HG03521 (cell line): ENCODE results near the gene HRH1.
"Not testable (repeated sequence)": the region's sequence is repeated elsewhere in the genome, so short reads cannot be mapped to it uniquely, and the experiment has no call there.

Experiments
- ATAC-seq: cut with Tn5 transposase; IDR thresholded peaks from one replicate; pipeline ENCODE4 v1.9.1; 2021; ENCODE audit warnings: mild to moderate bottlenecking, moderate library complexity; ENCODE audit not compliant: unreplicated experiment

HRH1 gene

DNA sequence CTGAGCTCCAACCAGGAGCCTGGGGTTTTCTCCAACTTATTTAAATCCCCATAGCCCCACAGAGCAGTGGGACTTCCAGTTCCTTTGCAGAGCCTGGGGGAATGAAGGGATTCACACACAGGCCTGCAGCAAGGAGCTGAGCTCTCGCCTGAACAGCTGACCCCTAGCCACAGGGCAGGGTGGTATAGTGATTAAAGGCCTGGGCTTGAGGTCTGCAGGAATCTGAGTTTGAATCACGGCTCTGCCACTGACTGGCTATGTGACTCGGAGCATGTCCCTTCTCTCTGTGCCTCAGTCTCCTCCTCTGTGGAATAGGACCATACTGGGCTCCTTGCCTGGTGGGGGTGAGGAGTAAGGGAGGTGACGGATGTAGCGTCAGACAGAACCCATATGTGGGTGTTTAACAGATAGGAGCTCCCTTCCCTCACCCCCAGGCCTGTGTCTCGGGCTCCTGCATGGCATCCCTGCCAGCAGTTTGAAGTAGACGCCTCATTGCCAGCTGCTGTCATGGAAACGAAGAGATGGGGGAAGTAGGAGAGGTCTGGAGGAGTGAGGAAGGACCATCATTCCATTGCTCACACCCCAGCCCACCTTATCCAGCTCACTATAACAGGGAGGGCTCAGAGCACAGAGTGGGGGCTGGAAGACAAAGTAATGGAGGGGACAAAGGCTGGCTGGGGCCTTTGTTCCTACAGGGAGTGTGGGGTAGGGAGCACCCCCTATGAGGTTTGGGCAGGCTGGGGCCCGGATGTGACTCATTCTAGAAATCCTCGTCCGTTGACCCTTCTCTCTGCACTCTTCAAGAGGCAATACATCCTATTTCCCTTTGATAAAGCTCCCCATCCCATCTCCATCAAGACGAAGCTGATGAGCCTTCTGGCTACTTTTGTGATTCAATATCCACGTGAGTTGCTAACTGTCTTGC is 14.8 kb downstream of the HRH1 start:
- no peak for ATAC-seq

- no peak for ATAC-seq
Measured at GRCh38 chr3:11170052-11170770, 15.9 kb downstream of the HRH1 start.

GRCh38 chr3:11172096-11172690 is 17.9 kb downstream of the HRH1 start:
- no peak for ATAC-seq

DNA sequence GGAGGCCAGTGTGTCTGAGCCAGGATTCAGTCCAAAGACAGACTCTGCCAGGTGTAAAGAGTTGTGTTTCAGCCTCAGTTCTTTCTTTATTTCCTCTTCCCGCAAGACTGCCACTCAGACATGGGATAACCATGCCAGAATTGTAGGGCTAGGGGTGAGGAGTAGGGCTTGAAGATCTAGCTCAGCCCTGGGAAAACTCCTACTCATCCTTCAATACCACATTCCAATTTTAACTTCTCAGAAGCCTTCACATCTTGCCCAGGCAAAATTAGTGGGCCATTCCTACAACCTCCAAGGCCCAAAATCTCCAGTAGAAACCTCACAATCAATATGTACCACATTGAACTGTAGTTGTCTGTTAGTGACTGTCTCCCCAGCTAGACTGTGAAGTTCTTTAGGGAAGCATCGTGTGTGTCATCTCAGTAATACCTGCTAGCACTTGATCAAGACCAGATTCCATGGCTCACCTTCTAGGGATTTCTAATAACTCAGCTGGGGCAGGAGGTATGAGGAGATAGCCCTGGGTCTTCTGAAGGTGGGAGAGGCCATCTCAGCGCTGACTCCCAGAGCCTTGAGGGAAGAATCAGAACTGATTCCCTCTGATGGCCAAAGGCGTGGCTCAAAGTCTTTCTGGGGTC is 19.7 kb downstream of the HRH1 start:
- no peak for ATAC-seq

GRCh38 chr3:11178421-11178820 is 24.1 kb downstream of the HRH1 start:
- no peak for ATAC-seq

- not testable (repeated sequence) for ATAC-seq
Measured at GRCh38 chr3:11184328-11184969, 30.2 kb downstream of the HRH1 start.

DNA sequence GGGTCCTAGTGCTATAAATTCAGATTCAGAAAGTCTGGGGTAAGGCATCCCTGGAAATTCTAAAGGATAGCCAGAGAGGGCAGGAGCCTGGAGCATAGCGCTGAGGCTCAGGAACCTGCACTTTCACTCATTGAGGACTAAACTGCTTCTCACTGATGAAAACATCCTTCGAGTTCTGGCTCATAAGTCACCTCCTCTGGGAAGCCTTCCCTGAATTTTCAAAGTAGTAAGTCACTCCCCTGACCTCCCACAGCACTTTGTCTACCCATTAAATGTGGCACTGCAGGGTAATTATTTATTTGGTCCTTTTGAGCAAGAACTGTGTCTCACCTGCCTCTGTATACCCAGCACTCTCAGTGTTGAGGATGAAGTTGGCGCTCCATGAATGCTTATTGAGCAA is 30.9 kb downstream of the HRH1 start:
- no peak for ATAC-seq

GRCh38 chr3:11185564-11186317 is 31.4 kb downstream of the HRH1 start:
- no peak for ATAC-seq

DNA sequence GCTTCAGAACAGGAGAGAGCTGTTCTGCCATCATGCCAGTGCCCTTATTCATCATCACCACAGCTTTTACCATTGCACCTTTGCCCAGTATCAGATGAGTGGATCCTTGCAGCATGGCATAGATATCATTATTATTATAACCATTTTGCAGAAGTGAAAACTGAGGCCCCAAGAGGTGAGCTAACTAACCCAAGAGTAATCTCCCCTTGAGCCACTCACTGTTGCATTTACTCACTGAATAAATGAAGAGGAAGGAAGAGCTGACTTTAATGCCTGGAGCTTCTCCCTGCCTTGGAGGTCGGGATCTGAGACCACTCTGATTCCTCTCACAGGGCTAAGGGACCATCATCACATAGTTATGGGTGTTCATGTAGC is 32.0 kb downstream of the HRH1 start:
- no peak for ATAC-seq

DNA sequence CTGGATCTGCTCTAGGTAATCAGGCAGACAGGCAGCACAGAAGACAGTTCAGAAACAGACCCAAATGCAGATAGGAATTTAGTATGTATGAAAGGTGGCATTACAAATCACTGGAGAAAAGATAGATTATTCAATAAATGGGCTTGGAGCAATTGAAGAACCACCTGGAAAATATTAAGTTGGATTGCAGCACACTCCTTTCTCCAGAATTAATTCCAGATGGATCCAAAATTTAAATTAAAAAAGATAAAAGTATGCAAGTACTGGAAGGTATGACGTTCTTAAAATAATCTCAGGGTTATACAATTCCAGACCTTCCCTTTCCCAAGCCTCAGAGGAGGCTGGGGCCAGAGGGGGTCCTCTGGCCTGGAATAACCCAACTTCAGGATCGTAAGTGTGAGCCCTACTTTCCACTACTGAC is 32.5 kb downstream of the HRH1 start:
- ATAC-seq, result no peak

- ATAC-seq, result no peak
Measured at GRCh38 chr3:11187681-11188080, 33.4 kb downstream of the HRH1 start.

GRCh38 chr3:11188231-11188630 is 33.9 kb downstream of the HRH1 start:
- no peak for ATAC-seq

- ATAC-seq, result no peak
Measured at GRCh38 chr3:11195201-11195600, 40.9 kb downstream of the HRH1 start.

DNA sequence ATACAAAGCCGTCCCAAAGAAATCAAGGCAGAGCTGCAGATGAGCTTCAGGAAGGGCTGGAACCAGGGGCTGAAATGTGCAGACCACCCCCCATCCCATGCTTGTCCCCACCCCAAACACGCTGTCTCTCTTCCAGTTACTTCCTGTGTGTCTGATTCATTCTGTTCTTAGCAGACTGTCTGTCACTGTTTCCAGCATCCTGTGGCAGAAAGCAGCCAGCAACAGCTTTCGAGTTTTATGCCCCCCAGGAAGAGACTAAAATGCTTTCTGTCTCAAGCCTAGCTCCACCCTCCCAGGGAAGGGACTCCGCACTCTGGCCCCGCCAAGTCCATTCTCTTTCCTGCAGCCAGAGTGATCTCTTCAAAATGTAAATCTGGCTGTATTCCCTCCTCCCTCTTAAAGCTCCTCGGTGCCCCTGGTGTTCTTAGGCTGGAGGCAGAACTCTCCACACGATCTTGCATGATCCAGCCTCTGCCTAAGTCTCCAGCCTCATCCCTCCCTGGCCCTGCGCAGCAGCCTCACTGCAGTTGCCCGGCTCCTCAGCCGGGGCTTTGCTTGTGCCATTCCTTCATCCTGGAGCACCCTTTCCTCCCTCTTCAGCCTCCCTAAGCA is 41.5 kb downstream of the HRH1 start:
- no peak for ATAC-seq

GRCh38 chr3:11197484-11197883 is 43.2 kb downstream of the HRH1 start:
- no peak for ATAC-seq

GRCh38 chr3:11198070-11198469 is 43.8 kb downstream of the HRH1 start:
- no peak for ATAC-seq

GRCh38 chr3:11198495-11198894 is 44.2 kb downstream of the HRH1 start:
- no peak for ATAC-seq

GRCh38 chr3:11199902-11200845 is 45.9 kb downstream of the HRH1 start:
- ATAC-seq, result no peak
